OCI-LY7 (cell line): ENCODE measurements around the gene BTRC. TPM values are rescaled to one million over a fixed set of nuclear protein-coding genes. Genes with fewer than 3 reads are reported as not detected.

Source experiments
- BruUV-seq: library from RNA; stranded (reverse); fragments of 400-500 nt; replicated peaks from 2 replicates; lab custom pipeline; 2021; lab: Mats Ljungman, UMichigan
- CTCF ChIA-PET: fragments of 300-600 bp; sonication (Branson Sonifier 250); formaldehyde crosslinking; loops from one replicate; lab custom pipeline; 2022; ENCODE audit warnings: antibody characterized with exemption; ENCODE audit not compliant: unreplicated experiment; lab: Charles Lee
- POLR2A ChIA-PET: fragments of 300-600 bp; sonication (Branson Sonifier 250); formaldehyde crosslinking; loops from one replicate; lab custom pipeline; 2022; ENCODE audit warnings: antibody characterized with exemption; lab: Charles Lee
- DNase-seq: peaks from one replicate; pipeline ENCODE4 v3.0.0-alpha.2; 2015; ENCODE audit warnings: low spot score
- H2AFZ ChIP-seq: fragments of 200-600 bp; sonication (generic), shearing (Covaris generic); 2 replicates; pipeline ENCODE4 v1.6.1; 2014; ENCODE audit warnings: mild to moderate bottlenecking, antibody characterized with exemption, low read length, moderate library complexity
- H3K27ac ChIP-seq: fragments of 200-600 bp; sonication (generic); 2 replicates; pipeline ENCODE4 v1.5.1; 2014; ENCODE audit warnings: mixed run types, low read depth, mild to moderate bottlenecking, moderate library complexity, low read length, inconsistent platforms; ENCODE audit not compliant: poor library complexity, severe bottlenecking
- H3K36me3 ChIP-seq: fragments of 200-600 bp; sonication (generic); 2 replicates; pipeline ENCODE4 v1.6.1; 2014; ENCODE audit warnings: mild to moderate bottlenecking, antibody characterized with exemption, low read length, moderate library complexity, mixed read lengths; ENCODE audit not compliant: insufficient read depth
- H3K4me1 ChIP-seq: fragments of 200-600 bp; sonication (generic); 2 replicates; pipeline ENCODE4 v1.5.1; 2014; ENCODE audit warnings: mild to moderate bottlenecking, low read length; ENCODE audit not compliant: insufficient read depth, poor library complexity, severe bottlenecking
- H3K4me2 ChIP-seq: fragments of 200-600 bp; sonication (generic); 2 replicates; pipeline ENCODE4 v1.6.1; 2014; ENCODE audit warnings: mild to moderate bottlenecking, low read length
- H3K4me3 ChIP-seq: fragments of 200-600 bp; sonication (generic); 2 replicates; pipeline ENCODE4 v1.5.1; 2014; ENCODE audit warnings: mild to moderate bottlenecking, low read depth, low read length; ENCODE audit not compliant: poor library complexity, severe bottlenecking
- H3K79me2 ChIP-seq: fragments of 200-600 bp; sonication (generic); 2 replicates; pipeline ENCODE4 v1.6.1; 2016; ENCODE audit warnings: low read depth, mild to moderate bottlenecking, low read length, moderate library complexity, mixed read lengths; ENCODE audit not compliant: insufficient read depth
- H3K9me2 ChIP-seq: fragments of 200-600 bp; sonication (generic); 2 replicates; pipeline ENCODE4 v1.6.1; 2016; ENCODE audit warnings: mild to moderate bottlenecking, low read length, mixed read lengths; ENCODE audit not compliant: insufficient read depth
- H3K9me3 ChIP-seq: fragments of 200-600 bp; sonication (generic); 2 replicates; pipeline ENCODE4 v1.6.1; 2014; ENCODE audit warnings: mild to moderate bottlenecking, mixed run types, low read length, mixed read lengths
- H4K20me1 ChIP-seq: fragments of 200-600 bp; sonication (generic); 2 replicates; pipeline ENCODE4 v1.6.1; 2014; ENCODE audit warnings: mild to moderate bottlenecking, antibody characterized with exemption, low read length, moderate library complexity, mixed read lengths; ENCODE audit not compliant: insufficient read depth
- EZH2phosphoT487 ChIP-seq: fragments of 200-600 bp; sonication (generic); IDR thresholded peaks from 2 replicates; pipeline ENCODE4 v1.6.1; 2018; ENCODE audit warnings: low read depth, borderline replicate concordance, mild to moderate bottlenecking, mixed run types, antibody characterized with exemption, low read length, moderate library complexity, mixed read lengths
- intact Hi-C: fragments of 100-400 bp; cut with micrococcal nuclease; formaldehyde crosslinking; loops from one replicate; pipeline ENCODE4 v1.10.0; 2022; ENCODE audit not compliant: unreplicated experiment
- total RNA-seq, 2 experiments: library from RNA; depleted of rRNA in 1 of 2; stranded (reverse); fragments of >200 nt in 1 of 2; shearing (Covaris generic) in 1 of 2; gene quantifications; 2 replicates each; pipeline ENCODE4 v1.2.3, GENCODE V29; 2014 to 2022
- TF ChIP-seq, protein P1 (sequence below): fragments of 200-600 bp; sonication (generic); conservative IDR thresholded peaks from 2 replicates; pipeline ENCODE4 v1.5.1; 2014; ENCODE audit warnings: mild to moderate bottlenecking, antibody characterized with exemption, low read length, moderate library complexity, mixed read lengths

The BTRC gene
- total RNA-seq, 2 experiments from 2014 or later: 6.1 to 17.8 TPM

DNA sequence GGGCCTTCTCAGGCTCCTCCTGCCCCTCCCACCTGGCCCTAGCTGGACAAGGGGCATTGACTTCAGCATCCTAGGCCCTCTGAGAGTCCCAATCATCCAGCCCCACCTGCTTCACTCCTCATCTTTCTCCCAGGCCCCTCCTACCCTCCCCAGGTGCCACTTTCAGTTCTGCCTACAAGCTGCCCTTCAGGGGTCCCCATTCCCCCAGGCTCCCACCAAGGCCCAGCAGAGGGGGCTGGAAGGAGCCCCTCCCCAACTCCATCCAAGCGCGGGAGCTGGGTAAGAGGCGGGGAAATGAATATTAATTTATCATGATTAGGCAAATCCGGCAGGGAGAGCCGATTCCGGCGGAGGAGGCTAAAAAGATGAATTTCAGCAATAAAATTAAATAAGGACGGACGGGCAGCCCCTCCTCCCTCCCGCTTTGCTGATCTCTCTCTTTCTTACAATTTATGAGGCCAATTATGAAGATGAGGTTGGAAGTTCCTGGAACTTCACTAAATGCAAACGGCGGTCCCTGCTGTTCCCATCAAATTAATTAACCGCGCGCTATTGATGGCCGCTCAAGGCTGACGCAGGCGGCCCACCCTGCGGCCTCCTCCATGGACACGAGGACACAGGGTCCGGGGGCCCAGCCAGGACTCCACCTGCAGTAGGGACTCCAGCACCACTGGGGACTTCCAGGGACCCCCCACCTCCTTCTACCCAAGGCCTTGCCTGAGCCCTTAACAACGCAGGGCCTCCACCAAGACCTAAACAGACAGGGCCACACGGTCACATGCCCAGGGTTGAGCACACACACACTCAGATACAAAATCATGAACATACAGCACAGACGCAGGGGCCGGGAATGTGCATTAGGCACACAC lies 220.2 kb downstream of the BTRC start:
- no peak overlapping the region for H3K4me3 ChIP-seq
- no TSS peak for BruUV-seq

DNA sequence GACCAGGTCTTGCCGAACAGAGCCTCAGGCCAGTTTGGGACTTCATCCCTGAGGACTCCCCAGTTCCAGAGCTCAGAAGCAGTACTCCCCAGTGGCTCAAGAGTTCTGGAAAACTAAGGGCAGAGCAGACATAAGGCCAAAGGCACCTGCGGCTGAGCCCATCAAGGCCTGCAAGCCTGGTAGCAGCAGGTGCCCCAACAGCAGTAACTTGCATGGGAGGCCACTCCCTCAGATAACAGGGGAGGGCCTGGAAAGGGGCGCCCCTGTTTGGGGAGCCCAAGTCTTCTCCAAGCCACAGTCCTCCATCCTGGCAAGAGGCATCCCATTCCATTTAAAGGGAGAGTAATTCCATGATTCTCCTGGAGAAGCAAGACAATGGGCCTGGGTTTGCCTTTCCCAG lies 221.1 kb downstream of the BTRC start:
- Histone ChIP-seq H3K36me3 (0 out of 2 replicates have a peak, but pooled peaks cover 3% of the 10 kb centered on the region), H3K9me3 (no peaks in the 10 kb centered on the region), H3K4me2 (no peak overlapping the region), H2AFZ (no peak overlapping the region), H3K79me2 (no peaks in the 10 kb centered on the region), H3K27ac (no peak overlapping the region), H4K20me1 (no peaks in the 10 kb centered on the region), H3K4me1 (peaks cover 14% of the 10 kb centered on the region), H3K4me3 (no peak overlapping the region), H3K9me2 (no peaks in the 10 kb centered on the region)
- DNase-seq: no peak
- no peak for TF ChIP-seq EZH2phosphoT487
- TF ChIP-seq, protein P1, sequence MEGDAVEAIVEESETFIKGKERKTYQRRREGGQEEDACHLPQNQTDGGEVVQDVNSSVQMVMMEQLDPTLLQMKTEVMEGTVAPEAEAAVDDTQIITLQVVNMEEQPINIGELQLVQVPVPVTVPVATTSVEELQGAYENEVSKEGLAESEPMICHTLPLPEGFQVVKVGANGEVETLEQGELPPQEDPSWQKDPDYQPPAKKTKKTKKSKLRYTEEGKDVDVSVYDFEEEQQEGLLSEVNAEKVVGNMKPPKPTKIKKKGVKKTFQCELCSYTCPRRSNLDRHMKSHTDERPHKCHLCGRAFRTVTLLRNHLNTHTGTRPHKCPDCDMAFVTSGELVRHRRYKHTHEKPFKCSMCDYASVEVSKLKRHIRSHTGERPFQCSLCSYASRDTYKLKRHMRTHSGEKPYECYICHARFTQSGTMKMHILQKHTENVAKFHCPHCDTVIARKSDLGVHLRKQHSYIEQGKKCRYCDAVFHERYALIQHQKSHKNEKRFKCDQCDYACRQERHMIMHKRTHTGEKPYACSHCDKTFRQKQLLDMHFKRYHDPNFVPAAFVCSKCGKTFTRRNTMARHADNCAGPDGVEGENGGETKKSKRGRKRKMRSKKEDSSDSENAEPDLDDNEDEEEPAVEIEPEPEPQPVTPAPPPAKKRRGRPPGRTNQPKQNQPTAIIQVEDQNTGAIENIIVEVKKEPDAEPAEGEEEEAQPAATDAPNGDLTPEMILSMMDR: no peak
- ChIA-PET CTCF (no interaction called here), POLR2A (no interaction called here)
- no TSS peak for BruUV-seq
- intact Hi-C loops: no loop called here

More for the DNA sequence above, 220.2 kb downstream of the BTRC start:
- Histone ChIP-seq H3K9me3 (no peaks in the 10 kb centered on the region), H2AFZ (no peak overlapping the region), H3K27ac (no peak overlapping the region), H3K36me3 (0 out of 2 replicates have a peak, but pooled peaks cover 3% of the 10 kb centered on the region), H3K9me2 (no peaks in the 10 kb centered on the region), H4K20me1 (no peaks in the 10 kb centered on the region), H3K79me2 (no peaks in the 10 kb centered on the region), H3K4me2 (no peak overlapping the region), H3K4me1 (peaks cover 20% of the 10 kb centered on the region)
- CTCF ChIA-PET: no interaction called here
- POLR2A ChIA-PET: no interaction called here
- TF ChIP-seq, protein P1: no peak
- TF ChIP-seq EZH2phosphoT487: no peak
- no peak for DNase-seq
- intact Hi-C loops: no loop called here
